ENCODE results near the gene NPIPB4.
"Not testable (repeated sequence)": the region's sequence is repeated elsewhere in the genome, so short reads cannot be mapped to it uniquely, and the experiment has no call there.

DNA sequence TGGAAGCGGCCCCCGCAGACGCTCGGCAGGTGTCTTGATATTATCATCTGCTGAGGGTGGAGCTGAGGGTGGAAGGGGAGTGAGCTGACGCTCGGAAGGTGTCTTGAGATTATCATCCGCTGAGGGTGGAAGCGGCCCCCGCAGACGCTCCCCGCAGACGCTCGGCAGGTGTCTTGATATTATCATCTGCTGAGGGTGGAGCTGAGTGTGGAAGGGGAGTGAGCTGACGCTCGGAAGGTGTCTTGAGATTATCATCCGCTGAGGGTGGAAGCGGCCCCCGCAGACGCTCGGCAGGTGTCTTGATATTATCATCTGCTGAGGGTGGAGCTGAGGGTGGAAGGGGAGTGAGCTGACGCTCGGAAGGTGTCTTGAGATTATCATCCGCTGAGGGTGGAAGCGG lies 21.8 kb downstream of the NPIPB4 start:
- TF ChIP-seq CTCF (IDR thresholded peaks at IDR 0.05; ENCODE audit: insufficient read depth, low read length); GABPA (IDR thresholded peaks at IDR 0.05; ENCODE audit: low read depth): not testable (repeated sequence)
